Stimulated activated CD4-positive, alpha-beta T cell treated with anti-CD3 and anti-CD28 coated beads, Interleukin-2, amount 100 ng/mL, for 24 hours (primary cell): ENCODE measurements around the gene CES3.
"Not testable (repeated sequence)": the region's sequence is repeated elsewhere in the genome, so short reads cannot be mapped to it uniquely, and the experiment has no call there.

ENCODE experiments used
- DNase-seq, 2 donors: peaks; one replicate each; pipeline ENCODE4 v3.0.0-alpha.2; 2020

CES3 gene

DNA sequence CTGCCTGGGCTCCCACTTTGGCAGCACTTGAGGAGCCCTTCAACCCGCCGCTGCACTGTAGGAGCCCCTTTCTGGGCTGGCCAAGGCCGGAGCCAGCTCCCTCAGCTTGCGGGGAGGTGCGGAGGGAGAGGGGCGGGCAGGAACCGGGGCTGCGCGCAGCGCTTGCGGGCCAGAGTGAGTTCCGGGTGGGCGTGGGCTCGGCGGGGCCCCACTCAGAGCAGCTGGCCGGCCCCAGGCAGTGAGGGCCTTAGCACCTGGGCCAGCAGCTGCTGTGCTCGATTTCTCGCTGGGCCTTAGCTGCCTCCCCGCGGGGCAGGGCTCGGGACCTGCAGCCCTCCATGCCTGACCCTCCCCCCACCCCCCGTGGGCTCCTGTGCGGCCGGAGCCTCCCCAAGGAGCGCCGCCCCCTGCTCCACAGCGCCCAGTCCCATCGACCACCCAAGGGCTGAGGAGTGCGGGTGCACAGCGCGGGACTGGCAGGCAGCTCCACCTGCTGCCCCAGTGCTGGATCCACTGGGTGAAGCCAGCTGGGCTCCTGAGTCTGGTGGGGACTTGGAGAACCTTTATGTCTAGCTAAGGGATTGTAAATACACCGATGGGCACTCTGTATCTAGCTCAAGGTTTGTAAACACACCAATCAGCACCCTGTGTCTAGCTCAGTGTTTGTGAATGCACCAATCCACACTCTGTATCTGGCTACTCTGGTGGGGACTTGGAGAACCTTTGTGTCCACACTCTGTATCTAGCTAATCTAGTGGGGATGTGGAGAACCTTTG lies 13.3 kb downstream of the CES3 start:
- not testable (repeated sequence) for DNase-seq

DNA sequence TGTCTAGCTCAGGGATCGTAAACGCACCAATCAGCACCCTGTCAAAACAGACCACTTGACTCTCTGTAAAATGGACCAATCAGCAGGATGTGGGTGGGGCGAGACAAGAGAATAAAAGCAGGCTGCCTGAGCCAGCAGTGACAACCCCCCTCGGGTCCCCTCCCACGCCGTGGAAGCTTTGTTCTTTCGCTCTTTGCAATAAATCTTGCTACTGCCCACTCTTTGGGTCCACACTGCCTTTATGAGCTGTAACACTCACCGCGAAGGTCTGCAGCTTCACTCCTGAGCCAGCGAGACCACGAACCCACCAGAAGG lies 13.8 kb downstream of the CES3 start:
- peak; percentile 52 to 53 for DNase-seq

DNA sequence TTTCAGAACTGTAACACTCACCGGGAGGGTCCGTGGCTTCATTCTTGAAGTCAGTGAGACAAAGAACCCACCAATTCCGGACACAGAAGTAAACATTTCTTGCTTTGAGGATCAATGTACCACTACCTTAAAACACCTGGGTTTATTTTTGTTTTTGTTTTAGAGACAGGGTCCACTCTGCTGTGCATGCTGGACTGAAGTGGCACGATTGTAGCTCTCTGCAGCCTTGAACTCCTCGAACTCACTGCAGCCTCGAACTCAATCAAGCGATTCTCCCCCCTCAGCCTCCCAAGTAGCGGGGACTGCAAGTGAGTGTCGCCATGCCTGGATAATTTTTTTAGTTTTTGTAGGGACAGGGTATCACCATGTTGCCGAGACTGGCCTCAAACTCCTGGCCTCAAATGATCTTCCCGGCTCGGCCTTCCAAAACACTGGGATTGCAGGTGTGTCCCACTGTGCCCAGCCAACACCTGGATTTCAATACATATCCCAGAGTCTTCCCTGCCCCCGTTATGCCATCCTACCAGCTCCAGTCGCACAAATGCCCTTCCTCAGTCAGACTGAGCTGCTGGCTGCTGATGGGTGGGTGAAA lies 14.3 kb downstream of the CES3 start:
- DNase-seq, result no peak

DNA sequence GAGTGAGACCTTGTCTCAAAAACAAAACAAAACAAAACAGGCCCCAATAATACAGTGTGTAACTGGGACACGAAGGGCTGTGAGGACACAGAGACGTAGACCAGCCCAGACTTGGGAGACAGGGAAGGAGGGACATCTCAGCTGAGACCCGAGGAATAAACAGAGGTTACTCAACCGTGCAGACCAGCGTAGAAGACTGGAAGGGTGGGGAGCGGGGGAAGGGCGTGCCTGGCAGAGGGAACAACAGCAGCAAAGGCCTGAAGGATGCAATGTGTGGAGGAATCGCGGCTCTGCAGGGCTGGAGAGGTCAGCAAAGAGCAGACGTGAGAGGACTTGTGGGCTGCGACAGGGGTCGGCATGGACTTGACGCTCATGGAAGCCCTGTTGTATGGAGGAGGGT lies 15.7 kb downstream of the CES3 start:
- DNase-seq, result no peak

DNA sequence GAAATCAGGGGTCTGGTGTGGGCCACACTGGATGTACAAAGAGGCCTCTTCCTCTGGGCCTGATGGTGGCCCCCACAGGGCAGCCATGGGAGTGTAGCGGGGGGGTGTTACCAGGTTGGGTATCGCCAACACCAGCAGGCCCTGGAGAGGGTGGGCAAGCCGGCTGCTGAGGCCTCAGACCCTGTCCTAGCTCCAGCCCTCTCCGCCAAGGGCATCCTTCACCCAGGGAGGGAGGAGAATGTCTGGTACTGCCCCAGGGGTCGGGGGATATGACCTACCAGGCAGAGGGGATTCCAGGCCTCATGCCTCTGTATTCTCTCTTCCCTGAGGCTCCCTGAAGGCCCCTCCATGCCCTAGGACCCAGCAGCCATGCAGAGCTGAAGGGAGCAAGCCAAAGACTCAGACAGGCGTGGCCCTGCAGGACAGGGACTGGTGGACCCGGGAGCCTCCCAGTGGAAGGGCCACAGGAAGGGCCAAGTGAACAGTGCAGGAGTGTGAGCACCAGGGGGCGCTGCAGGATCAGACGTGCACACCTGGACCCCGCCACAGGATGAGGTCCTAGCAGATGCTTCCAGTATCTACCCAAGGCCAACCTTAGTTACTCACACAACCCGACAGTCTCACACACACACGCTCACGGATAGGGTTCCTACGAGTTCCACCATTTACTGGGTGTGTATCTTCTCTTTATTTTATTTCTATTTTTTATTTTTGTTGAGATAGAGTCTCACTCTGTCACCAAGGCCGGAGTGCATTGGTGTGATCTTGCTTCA lies 16.5 kb downstream of the CES3 start:
- peak; percentile 96 for DNase-seq

DNA sequence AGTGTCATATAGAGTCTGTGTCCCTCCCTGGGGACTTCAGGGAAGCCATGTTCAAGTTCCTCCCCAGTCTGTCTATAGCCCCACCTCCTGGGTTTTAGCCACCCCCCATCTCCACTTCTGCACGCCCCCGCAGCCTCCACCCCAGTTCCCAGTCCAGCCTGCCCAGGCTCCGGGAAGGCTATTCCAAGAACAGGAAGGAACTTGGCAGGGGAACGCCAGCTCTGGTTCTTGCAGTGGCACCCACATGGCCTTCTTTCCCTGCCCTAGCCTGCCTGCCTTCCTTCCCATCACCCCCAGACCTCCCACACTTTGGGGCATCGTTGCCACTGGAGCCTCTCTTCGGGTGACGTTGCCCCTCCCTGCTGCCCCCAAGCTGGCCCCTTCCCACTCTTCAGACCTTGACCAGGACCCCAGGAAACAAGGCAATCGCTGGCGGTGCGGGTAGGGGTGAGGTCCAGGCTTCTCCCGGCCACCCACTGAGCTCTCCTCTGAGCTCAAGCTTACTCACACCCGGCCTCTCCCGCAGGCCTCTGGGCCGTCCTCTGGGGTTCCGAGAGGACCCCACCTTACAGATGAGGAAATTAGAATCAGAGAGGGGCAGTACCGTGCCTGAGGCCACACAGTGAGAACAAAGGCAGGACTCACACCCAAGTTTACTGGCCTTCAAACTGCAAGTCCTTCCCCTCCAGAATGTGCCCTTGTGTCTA lies 18.1 kb downstream of the CES3 start:
- DNase-seq, result no peak

DNA sequence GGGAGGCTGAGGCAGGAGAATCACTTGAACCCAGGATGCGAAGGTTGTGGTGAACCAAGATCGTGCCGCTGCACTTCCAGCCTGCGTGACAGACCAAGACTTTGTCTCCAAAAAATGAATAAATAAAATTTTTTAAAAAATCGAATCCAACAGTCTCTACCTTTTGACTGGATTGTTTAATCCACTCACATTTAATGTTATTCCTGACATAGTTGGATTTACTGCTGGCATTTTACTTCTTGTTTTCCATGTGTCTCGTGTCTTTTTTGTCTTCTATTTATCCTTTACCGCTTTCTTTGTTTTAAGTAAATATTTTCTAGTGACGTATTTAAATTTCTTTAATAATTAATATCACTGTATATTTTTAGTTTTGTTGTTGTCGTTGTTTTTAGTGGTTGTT lies 22.0 kb downstream of the CES3 start:
- DNase-seq, result no peak

DNA sequence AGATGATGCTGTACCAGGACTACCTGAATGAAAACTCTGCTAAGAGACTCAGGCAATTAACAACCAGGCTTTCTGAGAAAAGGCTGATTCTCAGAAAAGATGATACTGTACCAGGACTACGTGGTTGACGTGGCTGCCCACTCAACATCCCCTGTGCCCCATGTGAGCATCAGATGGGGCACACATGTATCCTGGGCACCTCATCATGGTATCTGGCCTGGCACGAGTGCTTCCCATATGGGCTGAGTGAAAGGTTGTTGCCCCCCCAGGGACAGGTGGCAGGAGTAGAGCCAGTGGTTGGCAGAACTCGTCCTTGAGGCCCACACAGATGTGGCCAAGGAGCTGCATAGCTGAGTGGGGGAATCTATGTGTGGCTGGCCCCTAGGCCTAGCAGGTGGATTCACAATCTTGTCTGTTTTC lies 23.8 kb downstream of the CES3 start:
- peak; percentile 66 to 74 for DNase-seq

DNA sequence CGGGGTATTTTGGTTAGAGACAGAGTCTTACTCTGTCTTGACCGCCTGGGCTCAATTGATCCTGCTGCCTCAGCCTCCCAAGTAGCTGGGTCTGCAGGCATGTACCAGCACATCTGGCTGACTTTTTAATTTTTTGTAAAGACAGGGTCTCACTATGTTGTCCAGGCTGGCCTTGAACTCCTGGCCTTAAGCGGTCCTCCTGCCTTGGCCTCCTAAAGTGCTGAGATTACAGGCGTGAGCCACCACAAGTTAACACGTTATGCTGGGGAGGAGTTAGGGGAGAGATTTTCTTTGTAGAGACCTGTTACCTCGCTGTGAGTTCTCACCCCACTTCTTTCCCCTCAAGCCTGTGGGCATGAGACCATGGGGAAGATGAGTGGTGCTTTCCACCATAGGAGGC lies 25.5 kb downstream of the CES3 start:
- no peak for DNase-seq

DNA sequence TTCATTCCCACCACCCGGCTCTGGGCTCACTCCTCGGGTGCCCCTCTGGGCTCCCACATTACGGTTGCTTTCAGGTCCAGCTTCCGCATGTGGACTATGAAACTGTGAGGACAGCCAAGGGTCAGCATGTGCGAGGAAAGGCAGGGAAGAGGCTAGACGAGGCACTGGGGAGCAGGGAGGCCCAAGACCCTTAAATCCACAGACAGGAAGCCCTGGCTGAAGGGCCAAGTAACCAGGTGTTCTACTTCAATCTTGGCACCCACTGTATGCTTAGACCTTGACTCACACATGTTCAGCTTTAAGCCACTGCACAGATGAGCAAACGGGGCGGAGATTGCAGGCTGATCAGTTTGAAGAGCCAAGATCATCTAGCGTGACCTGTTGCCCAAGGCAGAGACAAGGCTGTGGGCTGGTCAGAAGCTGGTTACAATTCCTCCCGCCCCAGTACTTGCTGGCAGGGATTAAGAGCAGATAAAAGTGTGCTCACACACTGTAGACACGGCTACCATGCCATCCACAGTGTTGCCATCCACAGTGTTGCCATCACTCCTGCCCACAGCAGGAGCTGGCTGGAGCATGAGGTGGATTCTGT lies 27.2 kb downstream of the CES3 start, which contains the start of gene CES4A:
TSS of gene CES4A (plus strand) at position 393 of the 592 bp plus-strand sequence. CDS start at position 577, 184 bp downstream.
- no peak for DNase-seq

DNA sequence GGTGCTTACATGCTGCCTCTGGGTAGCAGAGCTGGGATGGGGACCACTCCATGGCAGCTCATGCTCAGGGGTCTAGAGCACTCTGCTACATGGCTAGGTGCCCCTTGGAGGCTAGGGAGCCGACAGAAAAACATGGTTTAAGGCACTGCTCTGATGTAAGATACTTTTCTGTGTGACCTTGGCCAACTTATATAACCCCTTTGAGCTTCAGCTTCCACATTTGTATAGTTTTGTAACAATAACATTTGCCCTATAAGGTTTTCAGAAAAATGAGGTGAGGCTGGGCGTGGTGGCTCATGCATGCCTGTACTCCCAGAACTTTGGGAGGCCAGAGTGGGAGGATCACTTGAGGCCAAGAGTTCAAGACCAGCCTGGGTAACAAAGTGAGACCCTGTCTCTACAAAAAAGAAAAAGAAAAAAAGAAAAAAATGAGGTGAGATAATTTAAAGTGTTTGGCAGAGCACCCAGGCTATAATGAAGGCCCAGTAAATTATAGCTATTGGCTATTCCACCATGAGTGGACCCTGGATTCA lies 30.5 kb downstream of the CES3 start:
- no peak for DNase-seq

DNA sequence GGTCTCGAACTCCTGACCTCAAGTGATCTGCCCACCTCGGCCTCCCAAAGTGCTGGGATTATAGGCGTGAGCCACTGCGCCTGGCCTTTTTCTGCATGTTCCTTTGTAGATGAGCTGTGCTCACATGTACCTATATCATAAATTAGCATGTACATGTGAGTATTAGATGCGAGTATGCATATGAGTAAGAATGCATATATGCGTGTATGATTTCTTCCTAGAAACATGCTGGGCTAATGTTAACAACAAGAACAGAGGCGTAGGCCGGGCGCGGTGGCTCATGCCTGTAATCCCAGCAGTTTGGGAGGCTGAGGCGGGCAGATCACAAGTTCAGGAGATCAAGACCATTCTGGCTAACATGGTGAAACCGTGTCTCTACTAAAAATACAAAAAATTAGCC lies 32.5 kb downstream of the CES3 start:
- not testable (repeated sequence) for DNase-seq

DNA sequence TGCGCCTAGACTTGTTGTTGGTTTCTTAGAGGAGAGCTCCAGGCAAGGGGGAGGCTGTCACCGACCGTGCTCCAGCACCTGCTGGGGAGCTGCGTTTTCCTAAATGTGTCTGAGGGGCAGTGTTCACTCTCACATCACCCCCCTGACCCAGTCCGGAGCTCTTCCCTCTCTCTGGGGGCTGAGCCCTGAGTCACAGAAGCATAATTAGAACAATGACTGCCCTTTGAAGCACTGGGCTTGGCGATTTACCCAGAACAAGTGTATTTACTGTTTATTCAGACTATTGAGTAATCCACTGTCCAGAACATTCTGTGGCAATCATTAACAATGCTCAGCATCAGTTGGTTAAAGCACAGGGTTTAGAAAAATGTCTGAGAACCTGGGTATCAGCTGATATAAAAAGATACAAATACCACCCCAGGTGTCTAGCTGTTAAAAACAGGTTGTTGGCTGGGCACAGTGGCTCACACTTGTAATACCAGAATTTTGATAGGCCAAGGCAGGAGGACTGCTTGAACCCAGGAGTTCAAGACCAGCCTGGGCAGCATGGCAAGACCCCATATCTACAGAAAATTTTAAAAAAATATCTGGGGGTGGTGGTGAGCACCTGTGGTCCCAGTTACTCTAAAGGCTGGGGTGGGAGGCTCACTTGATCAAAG lies 35.4 kb downstream of the CES3 start:
- DNase-seq, result no peak

DNA sequence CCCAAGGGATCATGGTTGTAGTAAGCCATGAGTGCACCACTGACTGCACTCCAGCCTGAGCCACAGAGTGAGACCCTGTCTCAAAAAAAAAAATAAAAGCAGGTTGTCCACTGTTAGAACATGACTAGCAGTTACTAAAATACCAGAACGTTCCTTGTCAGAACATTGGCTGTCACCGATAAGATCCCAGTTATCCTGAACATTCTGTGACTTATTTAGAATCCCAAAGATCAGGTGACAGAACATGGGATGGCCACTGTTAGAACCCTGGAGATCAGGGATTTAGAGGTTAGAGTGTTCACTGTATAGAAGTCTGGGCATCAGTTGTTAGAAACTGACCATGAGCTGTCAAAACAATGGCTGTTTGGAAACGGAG lies 35.9 kb downstream of the CES3 start:
- DNase-seq, result no peak

DNA sequence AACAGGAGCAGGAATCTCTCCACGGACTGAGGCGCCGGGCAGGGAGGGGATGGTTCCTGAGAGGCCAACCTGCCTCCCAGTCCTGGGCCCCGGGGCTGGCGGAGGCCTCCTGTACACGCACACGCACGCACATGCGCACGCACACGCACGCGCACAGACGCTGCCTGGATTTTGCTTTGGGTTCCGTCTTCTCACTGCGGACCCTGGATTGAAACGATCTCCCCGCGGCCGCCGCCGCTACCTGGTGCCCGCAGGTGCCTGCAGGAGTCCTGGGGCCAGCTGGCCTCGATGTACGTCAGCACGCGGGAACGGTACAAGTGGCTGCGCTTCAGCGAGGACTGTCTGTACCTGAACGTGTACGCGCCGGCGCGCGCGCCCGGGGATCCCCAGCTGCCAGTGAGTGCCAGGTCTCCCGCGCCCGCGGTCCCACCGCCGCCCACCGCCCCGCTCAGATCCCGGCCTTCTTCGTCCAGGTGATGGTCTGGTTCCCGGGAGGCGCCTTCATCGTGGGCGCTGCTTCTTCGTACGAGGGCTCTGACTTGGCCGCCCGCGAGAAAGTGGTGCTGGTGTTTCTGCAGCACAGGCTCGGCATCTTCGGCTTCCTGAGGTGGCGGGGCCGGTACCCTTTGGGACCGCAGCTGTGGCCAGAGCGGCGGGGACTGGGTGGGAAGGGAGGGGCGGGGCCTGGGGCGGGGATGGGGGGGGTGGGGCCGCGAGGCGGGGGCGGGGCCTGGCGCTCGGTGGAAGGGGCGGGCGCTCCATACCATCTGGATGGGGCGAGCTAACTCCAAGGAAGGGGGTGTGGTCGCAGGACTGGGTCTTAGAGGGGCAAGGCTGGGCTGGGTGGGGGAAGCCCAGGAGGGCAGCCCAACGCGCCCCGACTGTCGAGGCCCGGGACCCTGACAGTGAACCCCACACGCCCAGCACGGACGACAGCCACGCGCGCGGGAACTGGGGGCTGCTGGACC lies 39.6 kb downstream of the CES3 start:
- peak; percentile 56 to 68 for DNase-seq

DNA sequence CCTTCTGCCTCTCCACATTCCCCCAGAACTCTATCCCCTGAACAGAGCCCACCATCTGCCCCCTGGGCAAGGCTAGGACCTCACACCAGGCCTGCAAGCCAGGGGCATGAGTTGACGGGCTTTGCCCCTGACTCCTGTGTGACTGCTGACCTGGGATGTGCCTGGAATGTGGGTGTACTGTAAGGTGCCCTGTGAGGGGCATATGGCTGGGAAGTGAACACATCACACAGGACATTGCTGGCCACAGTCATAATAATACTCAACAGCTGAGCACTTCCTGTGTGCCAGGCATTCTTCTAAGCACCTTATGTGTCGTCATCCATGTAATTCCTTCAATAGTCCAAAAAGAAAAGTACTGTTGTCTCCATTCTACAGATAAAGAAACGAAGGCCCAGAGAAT lies 40.7 kb downstream of the CES3 start:
- DNase-seq, result no peak

DNA sequence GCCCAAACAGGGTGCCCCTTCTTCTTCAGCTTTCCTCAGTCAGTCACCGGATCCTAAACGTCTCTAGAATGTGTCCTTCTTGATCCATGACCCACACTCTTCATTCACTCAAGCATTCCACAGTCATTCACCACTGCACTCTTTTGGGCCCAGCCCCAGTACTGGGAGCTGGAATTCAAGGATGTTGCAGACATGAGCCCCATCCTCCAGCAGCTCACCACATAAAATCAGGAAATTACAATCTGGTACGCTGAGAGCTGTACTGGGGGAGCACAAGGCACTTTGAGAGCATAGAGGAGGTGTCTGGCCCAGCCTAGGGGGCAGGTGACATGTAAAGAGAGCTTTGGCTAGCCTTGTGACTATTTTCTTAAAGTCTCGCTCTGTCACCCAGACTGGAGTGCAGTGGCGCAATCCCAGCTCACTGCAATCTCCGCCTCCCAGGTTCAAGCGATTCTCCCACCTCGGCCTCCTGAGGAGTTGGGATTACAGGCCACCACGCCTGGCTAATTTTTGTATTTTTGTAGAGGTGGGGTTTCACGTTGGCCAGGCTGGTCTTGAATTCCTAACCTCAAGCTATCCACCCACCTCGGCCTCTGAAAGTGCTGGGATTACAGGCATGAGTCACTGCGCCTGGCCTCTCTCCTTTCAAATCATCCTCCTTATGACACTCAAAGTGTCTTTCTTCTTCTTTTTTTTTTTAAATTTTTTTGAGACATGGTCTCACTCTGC lies 46.0 kb downstream of the CES3 start:
- DNase-seq, result no peak

DNA sequence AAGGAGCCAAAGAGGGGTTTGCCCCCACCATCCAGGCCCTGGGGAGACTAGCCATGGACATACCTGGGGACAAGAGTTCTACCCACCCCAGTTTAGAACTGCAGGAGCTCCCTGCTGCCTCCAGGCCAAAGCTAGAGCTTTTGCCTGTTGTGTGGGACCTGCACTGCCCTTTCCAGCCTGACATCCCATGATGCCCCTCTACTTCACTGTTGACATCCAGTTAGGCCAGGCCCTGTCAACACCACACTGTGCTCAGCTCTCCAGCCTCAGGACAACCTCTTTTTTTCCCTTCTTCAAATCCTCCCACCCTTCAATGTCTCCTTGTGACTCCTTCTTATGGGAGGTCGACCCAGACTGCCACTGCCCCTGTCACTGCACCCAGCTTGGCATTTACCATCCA lies 48.1 kb downstream of the CES3 start:
- no peak for DNase-seq

DNA sequence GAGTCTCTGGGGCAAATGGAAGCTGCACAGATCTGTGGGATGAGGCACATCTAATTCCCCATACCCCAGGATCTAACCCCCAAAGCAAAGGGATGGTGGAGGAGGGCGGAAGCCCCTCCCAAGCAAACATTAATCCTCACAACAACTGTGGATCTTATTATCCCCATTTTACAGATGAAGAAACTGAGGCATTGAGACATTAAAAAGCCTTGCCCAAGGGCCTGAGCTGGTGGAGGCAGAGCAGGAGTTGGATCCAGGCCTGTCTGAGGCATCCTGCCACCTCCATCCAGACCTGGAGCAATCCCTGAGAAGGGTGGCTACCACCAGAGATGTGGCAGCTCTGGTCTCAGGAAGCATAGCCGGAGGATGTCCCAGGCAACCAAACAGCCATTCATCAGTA lies 50.2 kb downstream of the CES3 start:
- DNase-seq, result no peak

DNA sequence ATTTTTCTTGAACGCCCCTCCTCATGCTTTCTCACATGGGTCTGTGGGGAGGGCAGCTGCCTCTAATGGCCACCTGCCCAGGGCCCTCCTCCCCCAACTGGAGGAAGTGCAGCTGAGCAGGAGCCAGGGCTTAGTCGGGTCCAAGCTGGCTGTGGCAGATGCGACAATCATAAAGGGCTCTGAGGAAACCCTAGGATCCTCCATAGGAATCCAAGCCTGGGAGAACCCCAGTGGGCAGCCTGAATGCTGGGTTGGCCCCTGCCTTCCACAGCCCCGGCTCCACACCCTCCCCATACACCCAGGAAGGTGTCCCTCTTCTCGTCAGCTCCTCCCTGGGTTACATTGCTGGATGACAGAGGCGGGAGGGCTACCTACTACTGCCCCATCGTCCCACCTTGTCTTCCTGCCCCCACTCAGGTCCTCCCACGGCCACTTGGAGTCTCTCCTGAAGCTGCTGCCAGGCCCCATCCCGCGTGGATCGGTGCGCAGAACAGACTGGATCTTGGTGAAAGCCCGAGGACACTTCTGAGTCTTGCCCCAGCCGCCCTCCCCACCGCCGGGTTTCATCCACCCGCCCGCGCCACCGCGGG lies 52.3 kb downstream of the CES3 start:
- no peak for DNase-seq
